Measurements from ENCODE around the gene KATNAL2.
A peak's percentile ranks its signal among the peaks of the same experiment; 100 is the strongest.

KATNAL2 gene

DNA sequence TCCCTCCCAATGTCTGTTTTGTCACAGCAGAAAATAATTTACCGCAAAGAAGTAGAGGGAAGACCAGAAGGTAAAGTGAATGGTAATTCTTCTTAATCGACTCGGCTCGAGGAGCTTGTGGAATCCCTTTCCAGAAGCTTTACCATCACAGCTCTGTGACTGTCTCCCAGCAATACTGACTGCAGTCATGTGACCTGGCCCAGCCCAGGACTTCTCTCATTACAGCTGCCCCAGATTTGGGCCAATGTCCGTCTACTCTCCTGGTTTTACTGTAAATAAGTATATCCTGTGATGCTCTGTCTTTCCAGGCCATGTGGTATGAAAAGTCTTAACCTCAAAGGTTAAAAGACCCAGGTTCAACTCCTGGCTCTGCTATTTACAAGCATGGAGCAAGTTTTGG is 137.0 kb downstream of the KATNAL2 start:
- in situ Hi-C loops (cut with HindIII; ENCODE audit: low pct_ligation_motif_present, low sequenced_read_pairs) = no loop called here
- Histone ChIP-seq H3K27me3 (replicated peaks) (peaks cover 4% of the 10 kb centered on the region), H3K4me3 (ENCODE audit: low read depth, low read length) (no peak overlapping the region), H3K36me3 (replicated peaks) (no peaks in the 10 kb centered on the region), H3K27ac (no peak overlapping the region)
- TF ChIP-seq CTCF (IDR thresholded peaks at IDR 0.05; ENCODE audit: low read depth, low read length, missing control alignments) = no peak
- no peak for DNase-seq

- DNase-seq = no peak
- Histone ChIP-seq H3K4me3 (ENCODE audit: low read depth, low read length) (no peak overlapping the region), H3K36me3 (replicated peaks) (no peaks in the 10 kb centered on the region), H3K27ac (no peak overlapping the region), H3K27me3 (replicated peaks) (no peaks in the 10 kb centered on the region)
- in situ Hi-C loops (cut with HindIII; ENCODE audit: low pct_ligation_motif_present, low sequenced_read_pairs) = no loop called here
- no peak for TF ChIP-seq CTCF (IDR thresholded peaks at IDR 0.05; ENCODE audit: low read depth, low read length, missing control alignments)
These were observed 145.1 kb downstream of the KATNAL2 start for GRCh38 chr18:47062471-47062870.

DNA sequence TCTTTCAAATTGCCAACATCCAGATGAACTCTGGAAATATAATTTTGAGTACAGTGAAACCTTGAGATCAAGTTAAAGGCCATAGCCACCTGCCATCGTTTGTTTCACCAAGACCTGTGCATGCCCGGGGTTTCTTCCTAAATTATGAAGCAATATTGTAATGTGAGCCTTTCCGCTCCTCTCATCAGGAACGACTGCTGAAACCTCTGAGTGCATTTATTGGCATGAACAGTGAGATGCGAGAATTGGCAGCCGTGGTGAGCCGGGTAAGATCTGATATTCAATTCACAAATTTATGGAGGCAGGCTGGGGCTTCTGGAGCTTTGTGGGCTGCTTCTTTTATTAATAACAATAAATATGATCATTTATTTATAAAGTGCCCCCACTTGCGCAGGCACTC is 145.7 kb downstream of the KATNAL2 start:
- Histone ChIP-seq H3K36me3 (replicated peaks) (no peaks in the 10 kb centered on the region), H3K4me3 (ENCODE audit: low read depth, low read length) (no peak overlapping the region), H3K27ac (no peak overlapping the region), H3K27me3 (replicated peaks) (no peaks in the 10 kb centered on the region)
- in situ Hi-C loops (cut with HindIII; ENCODE audit: low pct_ligation_motif_present, low sequenced_read_pairs) = no loop called here
- DNase-seq = no peak
- no peak for TF ChIP-seq CTCF (IDR thresholded peaks at IDR 0.05; ENCODE audit: low read depth, low read length, missing control alignments)

DNA sequence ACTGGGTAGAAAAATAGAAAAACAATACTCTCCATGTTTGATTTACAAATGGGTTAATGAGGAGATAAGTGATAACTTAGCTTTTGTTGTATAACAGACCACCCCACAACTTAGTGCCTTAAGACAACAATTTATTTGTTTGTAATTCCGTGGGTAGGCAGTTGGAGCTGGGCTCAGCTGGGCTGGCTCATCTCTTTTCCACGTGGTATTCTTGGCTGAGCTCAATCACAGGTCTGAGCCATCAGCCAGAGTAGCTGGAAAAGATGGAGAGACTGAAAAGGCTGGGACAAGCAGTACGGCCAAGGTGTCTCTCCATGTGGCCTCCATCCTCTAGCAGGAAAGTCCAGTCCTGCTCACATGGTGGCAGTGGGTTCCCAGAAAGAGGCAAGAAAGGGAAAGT is 150.2 kb downstream of the KATNAL2 start:
- Histone ChIP-seq H3K27me3 (replicated peaks) (no peaks in the 10 kb centered on the region), H3K27ac (no peak overlapping the region), H3K36me3 (replicated peaks) (no peaks in the 10 kb centered on the region), H3K4me3 (ENCODE audit: low read depth, low read length) (no peak overlapping the region)
- DNase-seq = no peak
- TF ChIP-seq CTCF (IDR thresholded peaks at IDR 0.05; ENCODE audit: low read depth, low read length, missing control alignments) = no peak
- in situ Hi-C loops (cut with HindIII; ENCODE audit: low pct_ligation_motif_present, low sequenced_read_pairs) = no loop called here

DNA sequence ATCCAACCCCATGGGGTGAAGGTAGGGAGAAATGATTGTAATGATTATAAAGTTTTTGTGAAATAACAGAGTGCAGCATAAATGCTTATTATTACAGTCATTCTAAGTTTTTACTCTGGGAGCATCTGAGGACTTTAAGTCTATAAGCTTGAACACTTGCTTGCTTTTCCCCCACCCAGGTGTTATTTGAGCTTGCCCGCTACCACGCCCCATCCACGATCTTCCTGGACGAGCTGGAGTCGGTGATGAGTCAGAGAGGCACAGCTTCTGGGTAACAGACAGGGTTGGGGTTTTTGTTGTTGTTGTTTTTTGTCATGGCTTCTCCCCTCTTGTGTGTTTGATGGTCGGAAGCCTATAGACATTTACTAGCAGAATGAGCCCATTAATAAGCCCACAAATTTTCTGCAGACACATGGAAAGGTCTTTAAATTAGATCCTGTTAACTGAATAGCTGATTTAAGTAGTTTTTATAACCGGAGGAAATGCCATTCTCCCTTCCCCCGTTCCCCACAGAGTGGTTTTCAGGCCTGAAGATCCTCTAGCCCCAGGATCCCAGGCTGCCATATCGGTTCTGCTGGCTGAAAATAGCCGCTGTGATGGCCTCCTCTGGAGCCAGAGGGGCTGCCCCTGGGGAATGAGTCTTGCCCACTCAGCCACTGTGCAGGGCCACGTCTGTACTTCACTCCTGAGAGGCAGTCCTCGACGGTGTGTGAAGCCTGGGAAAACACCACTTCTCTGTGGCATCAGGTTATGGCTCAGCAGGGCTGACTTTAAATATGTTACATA is 157.9 kb downstream of the KATNAL2 start:
- TF ChIP-seq CTCF (IDR thresholded peaks at IDR 0.05; ENCODE audit: low read depth, low read length, missing control alignments) = no peak
- in situ Hi-C loops (cut with HindIII; ENCODE audit: low pct_ligation_motif_present, low sequenced_read_pairs) = no loop called here
- H3K27me3 ChIP-seq (replicated peaks) = no peaks in the 10 kb centered on the region
- peak; percentile 5 for DNase-seq
- H3K27ac ChIP-seq = no peak overlapping the region
- no peaks in the 10 kb centered on the region for H3K36me3 ChIP-seq (replicated peaks)
- H3K4me3 ChIP-seq (ENCODE audit: low read depth, low read length) = no peak overlapping the region

- DNase-seq = no peak
- Histone ChIP-seq H3K36me3 (replicated peaks) (no peaks in the 10 kb centered on the region), H3K27ac (no peak overlapping the region), H3K4me3 (ENCODE audit: low read depth, low read length) (no peak overlapping the region), H3K27me3 (replicated peaks) (no peaks in the 10 kb centered on the region)
- TF ChIP-seq CTCF (IDR thresholded peaks at IDR 0.05; ENCODE audit: low read depth, low read length, missing control alignments) = no peak
- in situ Hi-C loops (cut with HindIII; ENCODE audit: low pct_ligation_motif_present, low sequenced_read_pairs) = no loop called here
These were observed 159.7 kb downstream of the KATNAL2 start for GRCh38 chr18:47077111-47077510.

Data from brain microvascular endothelial cell (primary cell).